ENCODE data around the gene P2RY8.
"Not testable (repeated sequence)": the region's sequence is repeated elsewhere in the genome, so short reads cannot be mapped to it uniquely, and the experiment has no call there.

The P2RY8 gene

DNA sequence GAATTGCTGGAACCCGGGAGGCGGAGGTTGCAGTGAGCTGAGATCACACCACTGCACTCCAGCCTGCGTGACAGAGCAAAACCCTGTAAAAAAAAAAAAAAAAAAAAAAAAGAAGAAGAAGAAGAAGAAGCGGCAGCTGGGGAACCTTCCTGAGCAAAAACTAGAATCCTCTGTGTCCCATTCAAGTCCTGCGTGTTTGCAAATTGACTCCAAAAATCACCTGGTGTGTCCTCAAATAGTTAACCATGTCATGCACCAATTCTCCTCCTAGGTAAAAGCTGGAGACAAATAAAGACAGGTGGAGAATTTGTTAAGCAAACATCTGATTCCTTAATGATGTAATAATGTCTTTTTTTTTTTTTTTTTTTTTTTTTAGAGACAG, 52.4 kb downstream of the P2RY8 start:
- no peak for DNase-seq

DNA sequence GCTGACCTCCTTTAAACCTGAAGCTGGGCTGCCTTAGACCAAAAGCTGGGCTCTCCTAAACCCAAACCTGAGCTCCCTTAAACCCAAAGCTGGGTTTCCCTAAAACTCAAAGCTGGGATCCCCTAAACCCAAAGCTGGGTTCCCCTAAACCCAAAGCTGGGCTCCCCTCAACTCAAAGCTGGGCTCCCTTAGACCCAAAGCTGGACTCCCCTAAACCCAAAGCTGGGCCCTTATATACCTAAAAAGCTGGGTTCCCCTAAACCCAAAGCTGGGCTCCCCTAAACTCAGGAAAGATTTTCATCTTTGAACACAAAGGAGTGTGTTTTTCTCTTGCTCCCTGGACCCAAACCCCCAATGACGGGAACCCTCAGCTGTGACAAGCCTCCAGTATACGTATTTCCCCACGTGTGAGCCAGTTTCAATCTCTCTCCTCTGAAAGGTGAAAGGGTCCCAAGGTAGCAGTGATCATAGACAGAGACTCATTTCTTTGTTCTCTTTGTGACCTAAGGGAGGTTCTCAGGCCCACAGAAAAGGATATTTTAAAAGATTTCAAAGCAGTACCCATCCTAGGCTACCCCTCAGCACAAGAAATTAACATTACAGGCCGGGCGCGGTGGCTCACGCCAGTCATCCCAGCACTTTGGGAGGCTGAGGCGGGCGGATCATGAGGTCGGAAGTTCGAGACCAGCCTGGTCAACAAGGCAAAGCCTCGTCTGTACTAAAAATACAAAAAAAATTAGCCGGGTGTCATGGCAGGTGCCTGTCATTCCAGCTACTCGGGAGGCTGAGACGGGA, 52.9 kb downstream of the P2RY8 start:
- no peak for DNase-seq

DNA sequence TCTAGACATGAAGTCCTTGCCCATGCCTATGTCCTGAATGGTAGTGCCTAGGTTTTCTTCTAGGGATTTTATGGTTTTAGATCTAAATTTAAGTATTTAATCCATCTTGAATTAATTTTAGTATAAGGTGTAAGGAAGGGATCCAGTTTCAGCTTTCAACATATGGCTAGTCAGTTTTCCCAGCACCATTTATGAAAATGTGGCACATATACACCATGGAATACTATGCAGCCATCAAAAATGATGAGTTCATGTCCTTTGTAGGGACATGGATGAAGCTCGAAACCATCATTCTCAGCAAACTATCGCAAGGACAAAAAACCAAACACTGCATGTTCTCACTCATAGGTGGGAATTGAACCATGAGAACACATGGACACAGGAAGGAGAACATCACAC, 54.5 kb downstream of the P2RY8 start:
- not testable (repeated sequence) for DNase-seq

DNA sequence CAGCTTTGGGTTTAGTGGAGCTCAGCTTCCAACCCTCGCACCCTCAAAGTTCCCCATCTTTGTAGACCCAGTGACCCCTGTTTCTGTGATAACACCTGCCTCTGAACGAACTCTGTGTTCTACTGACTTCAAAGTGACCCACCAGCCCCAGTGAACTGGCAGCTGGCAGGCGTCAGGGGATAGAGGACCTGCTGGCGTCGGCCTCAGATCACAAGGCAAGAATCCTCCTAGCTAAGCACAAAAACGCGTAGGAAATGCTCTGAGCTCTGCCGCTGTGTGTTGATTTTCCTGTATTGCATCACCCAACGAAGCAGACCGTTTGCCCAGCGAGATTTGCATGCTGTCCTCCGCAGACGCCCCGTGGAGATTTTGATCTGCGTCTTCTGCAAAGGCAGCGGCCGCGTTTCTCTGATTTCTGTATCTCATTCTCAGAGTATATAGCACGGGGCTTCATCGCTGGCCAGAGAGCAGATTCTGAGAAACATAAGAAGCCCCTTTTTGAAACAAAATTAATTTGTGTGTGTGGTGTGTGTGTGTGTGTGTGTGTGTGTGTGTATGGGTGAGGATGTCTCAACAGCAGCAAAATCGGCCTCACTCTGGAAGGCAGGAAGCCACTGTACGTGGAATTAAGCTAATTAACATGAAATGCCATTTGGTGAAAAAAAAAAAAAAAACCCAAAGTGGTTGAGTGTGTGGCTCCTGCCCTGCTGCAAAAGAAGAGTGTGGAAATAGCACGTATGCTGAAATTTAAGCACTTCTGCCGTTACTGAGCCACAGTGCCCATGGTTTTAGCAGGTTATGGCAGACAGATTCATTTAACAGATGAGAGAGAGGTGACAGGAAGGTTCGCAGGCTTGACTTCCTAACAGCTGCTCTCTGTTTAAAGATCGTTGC, 55.1 kb downstream of the P2RY8 start:
- no peak for DNase-seq

DNA sequence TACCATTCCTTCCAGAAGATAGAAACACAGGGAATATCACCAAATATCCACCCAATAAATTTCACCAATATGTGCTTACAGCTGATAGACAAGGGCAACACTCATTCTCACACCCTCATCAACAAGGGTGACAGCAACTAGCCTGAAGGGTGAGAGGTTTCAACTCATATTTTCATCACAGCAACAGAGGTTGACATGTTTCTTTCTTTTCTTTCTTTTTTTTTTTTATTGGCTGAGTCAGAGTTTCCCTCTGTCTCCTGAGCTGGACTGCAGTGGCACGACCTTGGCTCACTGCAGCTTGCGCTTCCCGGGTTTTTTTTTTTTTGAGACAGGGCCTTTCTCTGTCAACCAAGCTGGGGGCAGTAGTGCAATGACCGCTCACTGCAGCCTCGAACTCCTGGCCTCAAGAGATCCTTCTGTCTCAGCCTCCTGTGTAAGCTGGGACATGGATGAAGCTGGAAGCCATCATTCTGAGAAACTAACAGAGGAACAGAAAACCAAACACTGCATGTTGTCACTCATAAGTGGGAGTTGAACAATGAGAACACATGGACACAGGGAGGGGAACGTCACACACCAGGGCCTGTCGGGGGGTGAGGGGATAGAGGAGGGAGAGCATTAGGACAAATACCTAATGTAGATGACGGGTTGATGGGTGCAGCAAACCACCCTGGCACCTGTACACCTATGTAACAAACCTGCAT, 56.8 kb downstream of the P2RY8 start:
- no peak for DNase-seq

DNA sequence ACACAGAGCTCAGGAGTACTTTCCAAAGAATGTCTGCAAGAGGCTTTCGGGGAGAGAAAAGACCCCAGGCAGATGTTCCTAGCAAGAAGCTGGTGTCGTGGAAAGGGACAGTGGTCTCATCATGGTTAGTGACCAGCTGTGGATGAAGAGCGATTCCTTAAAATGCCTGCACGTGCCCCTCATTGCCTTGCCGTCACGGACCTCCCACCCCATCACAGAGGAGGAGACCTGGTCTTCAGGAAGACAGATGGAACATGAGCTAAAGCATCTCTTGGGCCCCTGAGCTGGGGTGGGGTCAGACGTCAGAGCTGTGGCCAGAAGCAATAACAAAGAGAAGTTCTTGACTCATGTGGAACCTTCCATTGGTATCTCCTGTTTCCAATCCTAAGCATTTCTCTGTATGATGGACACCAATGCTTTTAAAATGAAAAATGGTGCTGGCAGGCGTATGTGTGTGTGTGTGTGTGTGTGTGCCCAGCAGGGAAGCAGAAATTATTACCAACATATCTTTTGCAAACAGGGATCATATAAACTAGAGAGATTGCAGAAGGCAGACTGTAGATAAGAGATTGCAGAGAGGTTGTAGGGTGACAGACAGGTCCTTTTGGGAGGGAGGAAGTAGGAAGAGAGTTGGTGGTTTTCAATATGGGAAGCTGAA, 59.1 kb downstream of the P2RY8 start:
- DNase-seq = no peak

DNA sequence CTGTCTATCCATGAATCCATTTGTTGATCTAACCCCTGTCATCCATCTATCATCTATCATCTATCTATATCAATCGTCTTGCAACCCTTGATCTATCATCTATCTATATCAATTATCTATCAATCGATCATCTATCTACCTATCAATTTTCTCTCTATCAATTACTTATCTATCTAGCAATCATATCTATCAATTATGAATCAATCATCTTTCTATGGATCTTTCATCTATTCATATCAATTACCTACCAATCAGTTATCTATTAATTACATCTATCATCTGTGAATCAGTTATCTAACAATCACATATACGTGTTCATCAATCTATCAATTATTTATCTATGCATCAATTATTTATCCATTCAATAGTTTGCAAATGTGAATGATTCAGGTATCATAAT, 59.8 kb downstream of the P2RY8 start:
- DNase-seq = no peak

DNA sequence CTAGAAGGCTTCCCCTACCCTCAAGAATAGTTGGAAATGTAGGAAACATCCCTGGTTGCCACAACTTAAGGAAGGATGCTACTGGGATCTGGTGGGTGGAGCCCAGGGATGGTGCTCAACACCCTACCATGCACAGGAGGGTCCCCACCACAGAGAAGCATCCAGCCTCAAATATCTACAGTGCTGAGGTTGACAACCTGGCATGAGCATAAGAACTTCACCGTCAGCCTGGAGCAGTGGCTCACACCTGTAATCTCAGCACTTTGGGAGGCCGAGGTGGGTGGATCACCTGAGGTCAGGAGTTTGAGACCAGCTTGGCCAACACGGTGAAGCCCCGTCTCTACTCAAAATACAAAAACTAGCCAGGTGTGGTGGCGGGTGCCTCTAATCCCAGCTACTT, 60.3 kb downstream of the P2RY8 start:
- DNase-seq = no peak

DNA sequence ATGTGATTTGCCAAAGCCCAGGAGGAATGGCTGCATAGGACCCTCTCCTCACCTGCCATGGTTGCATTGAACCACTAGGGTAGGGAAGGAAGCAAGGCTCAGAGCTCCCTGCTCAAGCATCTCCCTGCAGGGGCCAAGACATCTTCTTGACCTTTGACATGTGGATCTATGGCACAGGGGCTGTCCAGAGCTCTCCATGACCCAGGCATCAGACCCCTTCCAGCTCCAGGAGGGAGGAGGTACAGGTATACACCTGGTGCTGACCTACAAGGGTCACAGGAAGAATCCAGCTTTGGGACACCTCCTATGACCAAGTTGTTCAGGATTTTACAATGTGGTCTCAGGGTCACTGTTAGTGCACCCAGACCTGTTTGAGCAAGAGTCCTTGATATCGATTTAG, 61.1 kb downstream of the P2RY8 start:
- DNase-seq = no peak

DNA sequence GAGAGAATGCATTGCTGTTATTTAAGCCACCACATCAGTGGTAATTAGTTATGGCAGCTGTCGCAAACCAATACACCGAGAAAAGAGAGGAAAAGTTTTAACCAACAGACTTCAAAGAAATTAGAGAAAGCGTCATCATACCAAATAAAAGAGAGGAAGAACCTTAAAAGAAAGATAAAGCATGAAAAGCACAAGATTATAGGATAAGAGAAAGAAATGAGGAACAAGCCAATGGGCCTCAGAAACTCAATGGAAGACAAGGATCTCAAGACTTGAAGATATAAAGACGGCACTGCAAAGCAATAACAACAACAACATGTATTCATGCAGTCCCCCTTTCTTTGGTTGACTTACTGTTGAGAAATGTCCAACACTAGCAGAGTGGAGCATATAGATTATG, 61.5 kb downstream of the P2RY8 start:
- no peak for DNase-seq

DNA sequence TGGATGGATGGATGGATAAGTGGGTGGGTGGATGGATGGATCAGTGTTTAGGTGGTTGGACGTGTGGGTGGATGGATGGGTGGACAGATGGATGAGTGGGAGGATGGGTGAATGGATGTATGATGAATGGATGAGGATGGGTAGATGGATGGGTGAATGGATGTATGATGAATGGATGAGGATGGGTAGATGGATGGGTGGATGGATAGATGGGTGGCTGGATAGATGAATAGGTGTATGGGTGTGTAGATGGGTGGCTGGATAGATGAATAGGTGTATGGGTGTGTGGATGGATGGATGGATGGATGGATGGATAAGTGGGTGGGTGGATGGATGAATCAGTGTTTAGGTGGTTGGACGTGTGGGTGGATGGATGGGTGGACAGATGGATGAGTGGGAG, 62.4 kb downstream of the P2RY8 start:
- not testable (repeated sequence) for DNase-seq

DNA sequence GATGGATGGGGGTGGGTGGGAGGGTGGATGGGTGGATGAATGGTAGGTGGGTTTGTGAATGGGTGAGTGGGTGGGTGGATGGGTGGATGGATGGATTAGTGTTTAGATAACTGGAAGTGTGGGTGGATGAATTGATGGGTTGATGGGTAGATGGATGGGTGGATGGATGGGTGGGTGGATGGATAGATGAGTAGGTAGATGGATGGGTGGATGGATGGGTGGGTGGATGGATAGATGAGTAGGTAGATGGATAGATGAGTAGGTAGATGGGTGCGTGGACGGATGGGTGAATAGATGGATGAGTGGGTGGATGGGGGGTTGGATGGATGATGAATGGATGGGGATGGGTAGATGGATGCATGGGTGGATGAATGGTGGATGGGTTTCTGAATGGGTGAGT, 64.0 kb downstream of the P2RY8 start:
- no peak for DNase-seq

DNA sequence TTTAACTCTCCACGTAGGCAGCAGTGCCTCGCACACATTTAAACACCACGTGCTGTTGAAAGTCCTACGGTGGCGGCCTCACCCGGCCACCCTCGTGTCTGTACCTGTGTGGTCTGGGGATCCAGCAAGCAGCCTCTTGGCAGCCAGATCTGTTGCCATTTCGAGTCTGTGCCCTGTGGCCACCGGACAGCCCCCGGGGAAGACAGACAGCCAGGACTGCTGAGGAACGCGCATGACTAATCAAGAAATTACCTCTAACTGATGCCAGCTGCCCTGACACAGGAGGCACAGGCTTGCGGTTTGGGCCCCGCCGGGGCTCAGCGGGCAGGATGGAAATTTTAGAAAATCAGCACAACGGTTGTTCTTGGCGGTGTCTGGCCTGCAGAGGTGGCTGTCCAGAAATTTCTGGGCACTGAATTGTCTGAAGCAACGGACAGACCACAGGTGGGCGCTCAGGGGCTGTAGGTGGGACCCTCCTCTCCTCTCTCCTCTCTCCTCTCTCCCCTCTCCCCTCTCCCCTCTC, 68.7 kb downstream of the P2RY8 start:
- DNase-seq = peak; percentile 45 to 58

DNA sequence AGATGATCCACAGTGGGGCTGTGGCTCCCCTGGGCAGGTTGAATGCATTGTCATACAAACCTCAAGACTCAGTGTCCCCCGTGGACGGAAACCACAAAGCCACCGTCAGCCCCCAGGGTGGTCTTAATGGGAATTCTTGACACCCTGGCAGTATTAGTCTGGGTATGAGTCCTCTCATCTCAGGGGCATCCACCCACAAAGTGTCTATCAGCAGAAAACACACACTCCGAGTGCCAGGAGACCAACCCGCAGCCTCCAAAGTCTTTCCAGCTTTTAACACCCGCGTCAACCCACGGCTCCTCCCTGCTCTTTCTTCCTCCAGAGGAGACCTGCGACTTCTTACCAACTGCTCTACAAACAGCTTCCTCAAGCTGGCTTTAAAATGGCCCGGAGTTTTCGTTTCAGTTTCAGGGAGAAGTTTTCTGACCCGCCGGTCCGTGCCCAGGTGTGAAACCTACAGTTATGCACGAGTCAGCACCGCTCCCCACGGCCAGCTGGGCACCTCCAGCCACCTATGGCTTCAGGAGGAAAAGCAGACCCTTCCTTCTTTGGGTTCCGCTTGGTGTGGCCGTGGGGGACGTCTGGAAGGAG, 69.9 kb downstream of the P2RY8 start:
- DNase-seq = no peak

DNA sequence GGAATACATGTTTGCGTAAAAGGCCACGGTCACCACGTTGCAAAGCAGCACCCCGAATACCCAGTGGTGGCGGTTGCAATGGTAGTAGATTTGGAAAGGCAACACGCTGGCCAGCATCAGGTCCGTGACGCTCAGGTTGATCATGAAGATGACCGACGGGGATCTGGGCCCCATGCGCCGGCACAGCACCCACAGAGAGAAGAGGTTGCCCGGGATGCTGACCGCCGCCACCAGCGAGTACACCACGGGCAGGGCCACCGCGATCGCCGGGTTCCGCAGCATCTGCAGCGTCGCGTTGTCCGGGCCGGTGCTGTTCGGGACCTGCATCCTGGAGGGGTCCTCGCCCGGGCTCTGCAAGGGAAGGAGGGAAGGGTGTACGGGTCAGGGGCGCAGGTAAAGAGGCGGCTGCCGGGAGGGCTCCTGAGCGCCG, 70.7 kb downstream of the P2RY8 start:
- no peak for DNase-seq

DNA sequence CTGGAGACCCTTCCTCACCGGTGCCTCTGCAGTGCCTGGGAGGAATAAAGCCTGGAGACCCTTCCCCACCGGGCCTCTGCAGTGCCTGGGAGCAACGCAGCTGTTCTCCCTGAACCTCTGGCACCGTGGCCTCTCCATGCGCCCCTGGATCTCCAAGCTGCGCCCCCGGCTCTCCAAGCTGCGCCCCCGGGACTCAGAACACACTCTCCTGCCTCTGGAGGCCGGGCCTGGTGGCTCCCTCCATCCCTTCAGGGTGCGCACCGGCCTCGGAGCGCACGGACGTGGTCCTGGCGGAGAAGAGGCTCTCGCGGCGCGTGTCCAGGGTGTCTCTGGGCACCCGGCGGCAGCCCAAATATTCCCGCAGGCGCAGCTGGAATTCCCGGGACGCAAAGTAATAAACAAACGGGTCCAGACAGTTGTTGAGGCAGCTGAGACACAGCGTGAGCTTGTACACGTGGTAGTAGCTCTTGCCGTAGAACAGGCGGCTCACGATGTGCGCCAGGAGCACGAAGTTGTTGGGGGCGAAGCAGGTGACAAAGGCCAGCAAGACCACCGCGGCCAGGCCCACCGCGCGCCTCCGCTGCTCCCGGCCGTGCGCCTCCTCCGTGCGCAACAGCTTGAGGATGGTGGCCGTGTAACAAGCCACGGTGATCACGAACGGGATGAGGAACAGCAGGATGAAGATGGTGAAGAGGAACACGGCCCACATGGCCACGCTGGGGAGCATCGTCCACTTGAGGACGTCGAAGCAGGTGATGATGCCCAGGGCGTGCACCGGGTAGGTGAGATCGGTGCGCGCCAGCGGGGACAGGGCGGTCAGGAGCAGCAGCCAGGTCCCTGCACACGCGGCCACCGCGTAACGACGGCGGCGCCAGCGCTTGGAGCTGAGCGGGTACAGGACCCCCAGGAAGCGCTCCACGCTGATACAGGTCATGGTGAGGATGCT, 71.4 kb downstream of the P2RY8 start:
- DNase-seq = no peak

DNA sequence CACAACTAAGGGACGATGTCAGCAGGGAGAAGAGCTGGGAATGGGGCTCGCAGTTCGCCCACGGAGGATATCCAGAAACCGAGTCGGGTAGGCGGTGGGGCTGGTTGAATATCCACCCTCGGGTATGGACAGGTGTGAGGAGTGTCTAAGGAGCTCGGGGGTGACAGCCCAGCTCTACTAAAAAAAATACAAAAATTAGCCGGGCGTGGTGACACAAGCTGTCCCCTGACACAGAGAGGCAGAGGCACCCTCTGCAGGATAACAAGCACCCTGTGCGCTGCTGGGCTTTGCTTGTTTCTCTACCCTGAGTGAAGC, 72.1 kb downstream of the P2RY8 start:
- DNase-seq = no peak

DNA sequence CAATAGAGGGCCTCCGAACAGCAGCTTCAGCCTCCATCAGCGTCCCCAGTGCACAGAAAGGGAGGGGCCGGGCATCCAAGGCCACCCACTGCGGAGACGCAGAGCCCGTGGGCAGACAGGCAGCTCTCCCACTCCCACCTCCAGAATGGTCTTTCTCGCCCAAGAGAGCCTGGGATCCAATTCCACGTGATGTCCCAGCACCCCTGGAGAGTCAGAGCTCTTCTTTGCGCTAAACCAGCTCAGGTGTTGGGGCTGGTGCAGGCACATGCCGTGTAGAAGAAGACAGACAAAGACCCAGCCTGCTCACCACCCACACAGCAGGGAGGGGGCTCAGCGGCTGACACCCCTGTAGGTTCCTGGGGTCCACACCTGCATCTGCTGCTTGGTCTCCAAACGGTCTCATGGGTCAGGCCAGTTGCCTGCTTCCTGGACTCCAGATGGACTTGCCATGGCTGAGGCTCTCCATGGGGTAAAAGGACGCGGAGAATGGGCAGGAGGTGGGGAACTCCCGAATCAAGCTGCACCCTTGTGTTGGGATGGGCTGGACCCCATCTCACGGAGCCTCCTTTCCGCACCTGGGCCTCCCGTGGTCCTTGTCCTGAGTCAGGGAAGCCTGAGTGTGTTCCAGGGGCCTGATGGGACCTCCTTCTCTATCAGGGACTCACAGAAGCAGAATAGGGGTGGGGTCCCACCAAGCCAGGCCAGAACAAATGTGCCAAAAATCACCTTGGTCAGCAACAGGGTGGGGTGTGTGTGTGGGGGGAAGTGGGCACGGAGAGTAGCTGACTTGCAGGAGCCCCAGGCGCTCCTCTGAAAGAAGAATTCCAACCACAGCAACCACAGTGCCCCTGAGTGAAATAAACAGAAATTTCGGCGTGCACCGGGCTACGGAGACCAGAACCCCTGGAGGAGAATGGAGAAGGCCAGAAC, 72.7 kb downstream of the P2RY8 start:
- DNase-seq = no peak

DNA sequence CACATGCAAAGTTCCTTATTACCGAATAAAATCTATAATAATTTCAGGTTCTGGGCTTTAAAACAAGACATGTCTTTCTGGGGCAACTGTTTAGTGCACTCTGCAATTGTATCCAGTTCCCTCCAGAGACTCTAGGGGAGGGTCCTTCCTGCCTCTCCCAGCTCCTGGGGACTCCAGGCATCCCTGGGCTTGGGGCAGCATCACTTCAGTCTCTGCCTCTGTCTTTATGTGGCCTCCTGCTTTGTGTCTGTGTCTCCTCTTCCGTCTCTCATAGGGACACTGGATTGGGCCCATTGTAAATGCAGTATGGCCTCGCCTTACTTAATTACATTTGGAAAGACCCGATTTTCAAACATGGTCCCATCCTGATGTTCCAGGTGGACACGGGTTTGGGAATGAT, 73.4 kb downstream of the P2RY8 start:
- DNase-seq = no peak

DNA sequence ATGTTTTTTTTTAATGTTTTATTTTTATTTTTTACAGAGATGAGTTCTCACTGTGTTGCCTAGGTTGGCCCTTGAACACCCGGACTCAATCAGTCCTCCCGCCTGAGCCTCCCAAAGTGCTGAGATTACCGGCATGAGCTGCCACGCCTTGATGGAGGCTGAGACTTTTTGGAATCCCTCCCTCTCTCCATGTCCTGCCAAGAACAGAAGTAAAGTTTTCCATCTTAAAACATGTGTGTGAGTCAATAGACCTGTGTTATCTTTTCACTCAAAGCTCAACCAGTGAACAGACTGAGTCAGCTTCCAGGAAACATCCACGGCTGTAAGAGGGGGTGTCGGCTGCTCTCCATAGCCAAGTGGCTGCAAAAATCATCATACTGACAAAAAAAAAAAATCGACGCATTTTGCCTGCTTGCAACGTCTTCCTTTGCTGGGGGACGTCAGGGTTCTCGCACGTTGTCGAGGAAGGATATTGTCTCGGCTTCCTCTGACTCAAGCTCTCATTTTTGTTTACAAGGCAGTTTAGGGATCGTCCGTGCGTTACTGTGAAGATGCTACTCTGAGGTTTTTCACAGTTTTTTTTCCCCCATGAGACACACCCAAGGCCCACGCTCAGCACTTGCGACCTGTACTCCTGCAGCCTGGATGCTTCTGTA, 74.3 kb downstream of the P2RY8 start:
- DNase-seq = no peak

All from Kasumi-1 (cell line).